ENCODE data around the gene RGS10. TPM values are rescaled to one million over a fixed set of nuclear protein-coding genes. Genes with fewer than 3 reads are reported as not detected.

RGS10 gene
- polyA plus RNA-seq, 1 experiment: 219 TPM

GRCh38 chr10:119473771-119474170, 68.7 kb downstream of the RGS10 start:
- H3K27ac ChIP-seq (ENCODE audit: low read depth, low read length): no peak overlapping the region
- H3K9me3 ChIP-seq (ENCODE audit: control insufficient read depth, insufficient read depth, low read length): peaks cover 2% of the 10 kb centered on the region; the same call in 1 of the 2 replicates
- POLR2A ChIA-PET: no interaction called here
- H3K4me3 ChIP-seq (ENCODE audit: low read depth, low read length): no peak overlapping the region
- H3K27me3 ChIP-seq (ENCODE audit: control insufficient read depth, insufficient read depth, low read length): peaks cover 62% of the 10 kb centered on the region
- no peak for DNase-seq (ENCODE audit: low read depth, low spot score)
- no peak for TF ChIP-seq CTCF (IDR thresholded peaks at IDR 0.05; ENCODE audit: low read depth, low read length)
- CTCF ChIA-PET: no interaction called here

- no peak for DNase-seq (ENCODE audit: low read depth, low spot score)
These were observed 71.4 kb downstream of the RGS10 start for GRCh38 chr10:119470920-119471702.

GRCh38 chr10:119469846-119470245, 72.7 kb downstream of the RGS10 start:
- no peak overlapping the region for H3K27ac ChIP-seq (ENCODE audit: low read depth, low read length)
- TF ChIP-seq CTCF (IDR thresholded peaks at IDR 0.05; ENCODE audit: low read depth, low read length): no peak
- H3K27me3 ChIP-seq (ENCODE audit: control insufficient read depth, insufficient read depth, low read length): peaks cover 47% of the 10 kb centered on the region
- ChIA-PET POLR2A (interaction anchor here (0.6 kb wide), 2 partner anchors 53 to 244 kb away, joined by 3 to 4 read pairs; no protein-coding TSS in a partner anchor), CTCF (interaction anchor here (0.5 to 1.8 kb wide), 3 partner anchors 10 to 20 kb away, joined by 4 to 6 read pairs (median 5); no protein-coding TSS in a partner anchor)
- H3K9me3 ChIP-seq (ENCODE audit: control insufficient read depth, insufficient read depth, low read length): peaks cover 2% of the 10 kb centered on the region; the same call in 1 of the 2 replicates
- no peak for DNase-seq (ENCODE audit: low read depth, low spot score)
- H3K4me3 ChIP-seq (ENCODE audit: low read depth, low read length): no peak overlapping the region

More at GRCh38 chr10:119470920-119471702, 71.4 kb downstream of the RGS10 start:
- H3K9me3 ChIP-seq (ENCODE audit: control insufficient read depth, insufficient read depth, low read length): peaks cover 2% of the 10 kb centered on the region; the same call in 1 of the 2 replicates
- peaks cover 48% of the 10 kb centered on the region for H3K27me3 ChIP-seq (ENCODE audit: control insufficient read depth, insufficient read depth, low read length)
- POLR2A ChIA-PET: no interaction called here
- H3K4me3 ChIP-seq (ENCODE audit: low read depth, low read length): no peak overlapping the region
- CTCF ChIA-PET: interaction anchor here (1.8 to 2.0 kb wide), 2 partner anchors 19 to 273 kb away, joined by 6 to 8 read pairs; no protein-coding TSS in a partner anchor
- TF ChIP-seq CTCF (IDR thresholded peaks at IDR 0.05; ENCODE audit: low read depth, low read length): no peak
- H3K27ac ChIP-seq (ENCODE audit: low read depth, low read length): no peak overlapping the region

GRCh38 chr10:119469325-119469707, 73.2 kb downstream of the RGS10 start:
- POLR2A ChIA-PET: interaction anchor here (0.6 kb wide), 1 partner anchor 53 kb away, joined by 3 read pairs; no protein-coding TSS in a partner anchor

More at GRCh38 chr10:119469325-119469707, 73.2 kb downstream of the RGS10 start:
- Histone ChIP-seq H3K27ac (ENCODE audit: low read depth, low read length) (no peak overlapping the region), H3K4me3 (ENCODE audit: low read depth, low read length) (no peak overlapping the region), H3K27me3 (ENCODE audit: control insufficient read depth, insufficient read depth, low read length) (peaks cover 42% of the 10 kb centered on the region), H3K9me3 (ENCODE audit: control insufficient read depth, insufficient read depth, low read length) (peaks cover 2% of the 10 kb centered on the region; the same call in 1 of the 2 replicates)
- TF ChIP-seq CTCF (IDR thresholded peaks at IDR 0.05; ENCODE audit: low read depth, low read length): no peak
- no peak for DNase-seq (ENCODE audit: low read depth, low spot score)
- CTCF ChIA-PET: interaction anchor here (1.4 kb wide), 1 partner anchor 10 kb away, joined by 5 read pairs; no protein-coding TSS in a partner anchor
